Neuron (in vitro differentiated cells): Measurements from ENCODE around the gene PIGK.

ENCODE experiments used
- H2AFZ ChIP-seq: one replicate; pipeline ENCODE4 v1.6.1; 2013; ENCODE audit warnings: low read depth, mild to moderate bottlenecking, inconsistent platforms, low read length, moderate library complexity
- H3K27me3 ChIP-seq: one replicate; pipeline ENCODE4 v1.6.1; 2013; ENCODE audit warnings: low read length; ENCODE audit not compliant: insufficient read depth
- H3K36me3 ChIP-seq: one replicate; pipeline ENCODE4 v1.6.1; 2013; ENCODE audit warnings: low read length; ENCODE audit not compliant: insufficient read depth
- H3K4me1 ChIP-seq: one replicate; pipeline ENCODE4 v1.6.1; 2013; ENCODE audit warnings: low read length; ENCODE audit not compliant: insufficient read depth
- H3K4me3 ChIP-seq: 2 replicates; pipeline ENCODE4 v1.5.1; 2013; ENCODE audit warnings: mild to moderate bottlenecking, low read length, moderate library complexity
- H3K9me3 ChIP-seq: one replicate; pipeline ENCODE4 v1.6.1; 2013; ENCODE audit warnings: low read length

The PIGK gene

GRCh38 chr1:77039739-77040138 lies 179.5 kb downstream of the PIGK start:
- no peaks in the 10 kb centered on the region for H3K4me1 ChIP-seq
- H3K27me3 ChIP-seq: no peaks in the 10 kb centered on the region
- peaks cover 3% of the 10 kb centered on the region for H3K9me3 ChIP-seq
- no peak overlapping the region for H2AFZ ChIP-seq
- no peak overlapping the region for H3K4me3 ChIP-seq
- no peaks in the 10 kb centered on the region for H3K36me3 ChIP-seq

GRCh38 chr1:77039111-77039510 lies 180.1 kb downstream of the PIGK start:
- H3K27me3 ChIP-seq: no peaks in the 10 kb centered on the region
- H2AFZ ChIP-seq: no peak overlapping the region
- H3K9me3 ChIP-seq: peaks cover 3% of the 10 kb centered on the region
- no peaks in the 10 kb centered on the region for H3K36me3 ChIP-seq
- no peak overlapping the region for H3K4me3 ChIP-seq
- H3K4me1 ChIP-seq: no peaks in the 10 kb centered on the region
